RWPE1 (cell line): ENCODE measurements around the gene SMOC2.

Source experiments
- CTCF ChIA-PET: fragments of 350-600 bp; sonication (Branson Sonifier 250); formaldehyde crosslinking; extraction: SDS; loops from one replicate; lab custom pipeline; 2021; lab: Yijun Ruan, JAX
- POLR2A ChIA-PET: fragments of 400-600 bp; formaldehyde crosslinking; extraction: SDS; loops from one replicate; lab custom pipeline; 2020; ENCODE audit warnings: antibody characterized with exemption; ENCODE audit not compliant: low non-redundant PET; lab: Yijun Ruan, JAX
- DNase-seq: peaks from one replicate; pipeline ENCODE4 v3.0.0; 2012; ENCODE audit warnings: low spot score
- H3K27ac ChIP-seq: fragments of 450-650 bp; 2 replicates; pipeline ENCODE4 v1.5.1; 2017
- TF ChIP-seq, protein P1 (sequence below): fragments of 450-650 bp; conservative IDR thresholded peaks from 2 replicates; pipeline ENCODE4 v1.5.1; 2017; ENCODE audit warnings: low read depth, mild to moderate bottlenecking

The SMOC2 gene

GRCh38 chr6:168611691-168612090 is 170.7 kb downstream of the SMOC2 start:
- TF ChIP-seq, protein P1, sequence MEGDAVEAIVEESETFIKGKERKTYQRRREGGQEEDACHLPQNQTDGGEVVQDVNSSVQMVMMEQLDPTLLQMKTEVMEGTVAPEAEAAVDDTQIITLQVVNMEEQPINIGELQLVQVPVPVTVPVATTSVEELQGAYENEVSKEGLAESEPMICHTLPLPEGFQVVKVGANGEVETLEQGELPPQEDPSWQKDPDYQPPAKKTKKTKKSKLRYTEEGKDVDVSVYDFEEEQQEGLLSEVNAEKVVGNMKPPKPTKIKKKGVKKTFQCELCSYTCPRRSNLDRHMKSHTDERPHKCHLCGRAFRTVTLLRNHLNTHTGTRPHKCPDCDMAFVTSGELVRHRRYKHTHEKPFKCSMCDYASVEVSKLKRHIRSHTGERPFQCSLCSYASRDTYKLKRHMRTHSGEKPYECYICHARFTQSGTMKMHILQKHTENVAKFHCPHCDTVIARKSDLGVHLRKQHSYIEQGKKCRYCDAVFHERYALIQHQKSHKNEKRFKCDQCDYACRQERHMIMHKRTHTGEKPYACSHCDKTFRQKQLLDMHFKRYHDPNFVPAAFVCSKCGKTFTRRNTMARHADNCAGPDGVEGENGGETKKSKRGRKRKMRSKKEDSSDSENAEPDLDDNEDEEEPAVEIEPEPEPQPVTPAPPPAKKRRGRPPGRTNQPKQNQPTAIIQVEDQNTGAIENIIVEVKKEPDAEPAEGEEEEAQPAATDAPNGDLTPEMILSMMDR = no peak
- no peak overlapping the region for H3K27ac ChIP-seq
- no peak for DNase-seq
- POLR2A ChIA-PET = no interaction called here
- CTCF ChIA-PET = interaction anchor here (0.6 kb wide), 1 partner anchor 1568 kb away, joined by 4 read pairs; no protein-coding TSS in a partner anchor

GRCh38 chr6:168612586-168612985 is 171.6 kb downstream of the SMOC2 start:
- H3K27ac ChIP-seq = no peak overlapping the region
- ChIA-PET POLR2A (no interaction called here), CTCF (no interaction called here)
- TF ChIP-seq, protein P1 = no peak
- DNase-seq = no peak

GRCh38 chr6:168615837-168616236 is 174.9 kb downstream of the SMOC2 start:
- no peak overlapping the region for H3K27ac ChIP-seq
- no peak for DNase-seq
- ChIA-PET CTCF (no interaction called here), POLR2A (no interaction called here)
- TF ChIP-seq, protein P1 = no peak

DNA sequence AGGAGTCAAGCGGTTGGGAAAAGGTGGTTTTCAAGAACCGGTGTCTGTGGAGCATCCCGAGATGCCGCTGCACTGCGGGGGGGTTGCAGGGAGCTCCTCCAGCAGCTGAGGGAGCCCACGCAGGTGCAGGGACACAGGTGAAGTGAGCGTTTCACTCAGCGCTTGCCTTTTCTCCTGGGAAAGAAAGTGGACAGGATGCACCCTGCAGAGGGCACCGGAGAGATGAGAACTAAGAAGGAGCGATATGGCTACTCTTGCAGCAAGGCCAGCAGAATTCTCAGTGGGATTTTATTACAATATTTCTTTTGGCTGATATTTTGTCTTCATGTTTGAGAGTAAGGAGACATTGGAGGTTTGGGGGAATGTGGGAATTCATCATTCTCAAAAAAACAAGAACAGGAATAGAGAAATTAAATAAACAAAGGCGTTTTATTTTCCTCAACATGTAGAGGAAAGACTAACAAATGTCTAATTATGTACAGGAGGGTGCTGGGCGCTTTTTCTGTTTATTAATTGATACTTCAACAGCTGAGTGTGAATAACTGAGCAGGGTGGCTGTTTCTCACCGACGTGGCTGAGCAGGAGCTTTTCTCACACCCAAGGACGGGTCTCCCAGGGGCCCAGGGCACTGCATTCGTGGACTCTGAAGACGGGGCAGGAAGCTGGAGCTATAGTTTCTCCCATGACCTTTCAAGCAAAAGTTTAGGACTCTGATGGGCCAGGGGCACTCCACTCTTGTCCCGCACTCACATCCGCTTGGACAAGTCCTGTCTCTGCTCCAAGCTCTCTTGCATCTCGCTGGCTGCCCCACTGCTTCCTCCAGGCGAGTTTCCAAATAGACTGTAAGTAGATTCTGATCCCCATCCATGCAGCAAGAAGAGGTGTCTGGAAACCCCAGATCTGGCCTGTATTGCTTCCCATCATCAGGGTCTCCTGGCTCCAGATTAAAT is 176.1 kb downstream of the SMOC2 start:
- DNase-seq = peak; percentile 49
- CTCF ChIA-PET = interaction anchor here (0.7 to 0.8 kb wide), 3 partner anchors 39 to 466 kb away, joined by 3 to 4 read pairs (median 3); no protein-coding TSS in a partner anchor

DNA sequence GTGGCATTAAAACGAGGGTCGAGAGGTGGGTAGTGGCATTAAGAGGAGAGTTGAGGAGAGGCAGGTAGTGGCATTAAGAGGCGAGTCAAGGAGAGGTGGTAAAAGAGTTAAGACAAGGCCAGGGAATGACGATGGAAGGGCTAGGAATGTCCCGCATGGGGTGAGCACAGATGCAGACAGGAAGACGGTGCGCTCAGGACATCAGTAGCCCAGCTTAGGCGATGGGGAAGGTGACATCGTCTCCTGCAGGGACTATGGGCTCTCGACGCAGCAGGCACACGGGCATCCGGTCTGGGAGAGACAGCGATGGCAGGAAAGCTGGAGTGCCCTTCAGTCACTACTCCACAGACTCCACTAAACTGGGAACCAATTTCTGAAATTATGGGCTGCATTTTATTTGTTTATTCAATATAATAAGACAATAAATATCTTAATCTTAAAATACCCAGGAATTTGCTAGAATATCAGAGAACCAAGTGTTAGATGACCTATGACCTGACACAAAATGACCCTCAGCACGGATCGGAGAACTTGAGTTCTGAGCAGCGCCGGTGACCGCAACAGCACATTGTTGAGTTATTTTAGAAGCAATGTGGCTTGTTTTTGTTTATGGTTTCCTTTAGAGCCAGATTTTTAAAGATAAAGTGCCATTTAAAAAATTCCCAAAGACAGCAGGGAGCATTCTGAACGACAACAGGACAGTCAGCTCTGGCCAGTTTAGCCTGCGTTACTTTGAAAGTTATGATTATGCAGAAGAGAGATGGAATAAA is 177.7 kb downstream of the SMOC2 start:
- ChIA-PET CTCF (interaction anchor here (0.5 kb wide), 1 partner anchor 78 kb away, joined by 4 read pairs; no protein-coding TSS in a partner anchor), POLR2A (no interaction called here)
- no peak overlapping the region for H3K27ac ChIP-seq
- DNase-seq = no peak
- TF ChIP-seq, protein P1 = no peak

More for the DNA sequence above, 176.1 kb downstream of the SMOC2 start:
- H3K27ac ChIP-seq = no peak overlapping the region
- POLR2A ChIA-PET = no interaction called here
- TF ChIP-seq, protein P1 = 0 out of 2 replicates have a peak, but pooled peaks have one; percentile 18
